ENCODE data around the gene TUBB4A.

Gene TUBB4A

DNA sequence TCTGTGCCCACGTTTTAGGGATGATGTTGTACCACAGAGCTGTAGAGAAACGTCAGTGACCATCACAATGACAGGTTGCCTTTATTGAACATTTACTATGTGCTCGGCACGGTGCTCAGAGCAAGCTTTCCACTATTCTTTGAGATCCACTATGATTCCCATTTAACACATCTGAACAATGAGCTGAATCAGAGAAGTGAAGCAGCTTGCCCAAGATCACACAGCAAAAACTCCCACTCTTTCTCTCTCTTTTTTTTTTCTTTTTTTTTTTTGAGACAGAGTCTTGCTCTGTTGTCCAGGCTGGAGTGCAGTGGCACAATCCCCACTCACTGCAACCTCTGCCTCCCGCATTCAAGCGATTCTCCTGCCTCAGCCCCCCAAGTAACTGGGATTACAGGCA lies 20.6 kb upstream of the TUBB4A start:
- no peak for DNase-seq (ENCODE audit: low spot score)
- H3K23ac ChIP-seq (ENCODE audit: low read depth, low read length, poor library complexity) = no peak overlapping the region
- no peaks in the 10 kb centered on the region for H3K9me3 ChIP-seq (replicated peaks in 1 of 2; ENCODE audit: control insufficient read depth in 2 of 2, insufficient read depth in 1 of 2, low read depth in 1 of 2, low read length in 2 of 2)
- H2BK120ac ChIP-seq (ENCODE audit: low read depth, low read length) = no peak overlapping the region
- WGBS, 2 donors (ENCODE audit: extremely low coverage in 2 of 2, insufficient read length in 2 of 2, insufficient replicate concordance in 1 of 2) = no CpG with 5 or more reads among the region's 6 CpGs
- peak overlapping the region; percentile 79 for H2AK5ac ChIP-seq (ENCODE audit: low read depth, low read length)
- no peak overlapping the region for H3K18ac ChIP-seq (ENCODE audit: low read length)
- H3K4ac ChIP-seq (ENCODE audit: low read length) = no peak overlapping the region
- no peaks in the 10 kb centered on the region for H3K79me1 ChIP-seq (ENCODE audit: low read depth, low read length)
- H3K27me3 ChIP-seq (ENCODE audit: control insufficient read depth in 3 of 3, insufficient read depth in 3 of 3, low read depth in 1 of 3, low read length in 3 of 3) = peaks cover 0 to 5% (median 0%) of the 10 kb centered on the region in 3 experiments
- H2BK5ac ChIP-seq (ENCODE audit: low read length) = peak overlapping the region; percentile 78
- H3K4me2 ChIP-seq (ENCODE audit: insufficient read depth, low read length, poor library complexity, severe bottlenecking) = no peak overlapping the region
- H3K27ac ChIP-seq (replicated peaks; ENCODE audit: low read length) = no peak overlapping the region
- H3K36me3 ChIP-seq (replicated peaks in 1 of 2; ENCODE audit: control insufficient read depth in 2 of 2, insufficient read depth in 2 of 2, low read length in 2 of 2) = no peaks in the 10 kb centered on the region
- no peak overlapping the region for H2BK12ac ChIP-seq (ENCODE audit: low read length)
- H2AFZ ChIP-seq (ENCODE audit: low read length) = no peak overlapping the region
- H3K9ac ChIP-seq (ENCODE audit: low read depth, low read length, poor library complexity) = no peak overlapping the region
- no peak overlapping the region for H3K4me3 ChIP-seq (ENCODE audit: low read length in 2 of 2)
- H3K14ac ChIP-seq (ENCODE audit: low read length) = no peak overlapping the region
- no peak overlapping the region for H4K91ac ChIP-seq (ENCODE audit: low read depth, low read length, poor library complexity)
- no peak overlapping the region for H2BK15ac ChIP-seq (ENCODE audit: low read length)
- H3K4me1 ChIP-seq (ENCODE audit: control insufficient read depth in 2 of 2, insufficient read depth in 1 of 2, low read depth in 1 of 2, low read length in 2 of 2) = no peaks in the 10 kb centered on the region
- H4K8ac ChIP-seq (ENCODE audit: low read depth, low read length) = no peak overlapping the region

GRCh38 chr19:6521718-6522646 lies 19.9 kb upstream of the TUBB4A start:
- no CpG with 5 or more reads among the region's 20 CpGs for WGBS, 2 donors (ENCODE audit: extremely low coverage in 2 of 2, insufficient read length in 2 of 2, insufficient replicate concordance in 1 of 2)
- Histone ChIP-seq H3K9me3 (replicated peaks in 1 of 2; ENCODE audit: control insufficient read depth in 2 of 2, insufficient read depth in 1 of 2, low read depth in 1 of 2, low read length in 2 of 2) (no peaks in the 10 kb centered on the region), H3K27ac (replicated peaks; ENCODE audit: low read length) (no peak overlapping the region), H3K18ac (ENCODE audit: low read length) (peak overlapping the region; percentile 70), H2AFZ (ENCODE audit: low read length) (no peak overlapping the region), H3K4me2 (ENCODE audit: insufficient read depth, low read length, poor library complexity, severe bottlenecking) (no peak overlapping the region), H4K91ac (ENCODE audit: low read depth, low read length, poor library complexity) (no peak overlapping the region), H3K4ac (ENCODE audit: low read length) (no peak overlapping the region), H3K4me1 (ENCODE audit: control insufficient read depth in 2 of 2, insufficient read depth in 1 of 2, low read depth in 1 of 2, low read length in 2 of 2) (peaks cover 0 to 4% of the 10 kb centered on the region in 2 donors), H2BK12ac (ENCODE audit: low read length) (no peak overlapping the region), H3K9ac (ENCODE audit: low read depth, low read length, poor library complexity) (no peak overlapping the region), H2BK120ac (ENCODE audit: low read depth, low read length) (no peak overlapping the region), H2AK5ac (ENCODE audit: low read depth, low read length) (peak overlapping the region; percentile 79), H3K36me3 (replicated peaks in 1 of 2; ENCODE audit: control insufficient read depth in 2 of 2, insufficient read depth in 2 of 2, low read length in 2 of 2) (no peaks in the 10 kb centered on the region), H4K8ac (ENCODE audit: low read depth, low read length) (no peak overlapping the region), H3K4me3 (ENCODE audit: low read length in 2 of 2) (peak overlapping the region in 1 of 2 donors; percentile 38), H3K14ac (ENCODE audit: low read length) (no peak overlapping the region), H2BK15ac (ENCODE audit: low read length) (no peak overlapping the region), H3K27me3 (ENCODE audit: control insufficient read depth in 3 of 3, insufficient read depth in 3 of 3, low read depth in 1 of 3, low read length in 3 of 3) (peaks cover 0 to 6% (median 0%) of the 10 kb centered on the region in 3 experiments), H2BK5ac (ENCODE audit: low read length) (peak overlapping the region; percentile 78), H3K79me1 (ENCODE audit: low read depth, low read length) (no peaks in the 10 kb centered on the region), H3K23ac (ENCODE audit: low read depth, low read length, poor library complexity) (peak overlapping the region; percentile 57)
- DNase-seq (ENCODE audit: low spot score) = no peak

DNA sequence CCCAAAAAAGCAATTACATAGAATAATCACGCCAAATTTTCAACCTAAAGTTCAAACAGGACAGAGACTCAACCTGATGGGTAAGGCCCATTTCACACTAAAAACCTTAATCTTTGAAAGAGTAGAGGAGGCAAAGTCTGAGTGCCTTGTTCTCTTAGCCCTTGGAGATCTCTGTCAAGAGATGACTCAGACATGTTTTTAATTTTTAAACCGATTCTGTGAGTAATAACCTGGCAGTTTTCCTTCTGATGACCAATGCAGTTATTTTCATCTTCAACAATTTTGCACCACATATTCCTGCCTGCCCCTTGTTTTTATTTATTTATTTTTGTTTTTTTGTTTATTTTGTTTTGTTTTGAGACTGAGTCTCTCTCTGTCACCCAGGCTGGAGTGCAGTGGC lies 17.2 kb upstream of the TUBB4A start:
- WGBS, 2 donors (ENCODE audit: extremely low coverage in 2 of 2, insufficient read length in 2 of 2, insufficient replicate concordance in 1 of 2) = no CpG with 5 or more reads among the region's 2 CpGs
- Histone ChIP-seq H3K4me1 (ENCODE audit: control insufficient read depth in 2 of 2, insufficient read depth in 1 of 2, low read depth in 1 of 2, low read length in 2 of 2) (peaks cover 0 to 5% of the 10 kb centered on the region in 2 donors), H3K18ac (ENCODE audit: low read length) (no peak overlapping the region), H2BK15ac (ENCODE audit: low read length) (no peak overlapping the region), H3K14ac (ENCODE audit: low read length) (no peak overlapping the region), H2BK5ac (ENCODE audit: low read length) (no peak overlapping the region), H4K8ac (ENCODE audit: low read depth, low read length) (no peak overlapping the region), H3K27ac (replicated peaks; ENCODE audit: low read length) (no peak overlapping the region), H3K79me1 (ENCODE audit: low read depth, low read length) (no peaks in the 10 kb centered on the region), H3K4ac (ENCODE audit: low read length) (no peak overlapping the region), H2AFZ (ENCODE audit: low read length) (no peak overlapping the region), H3K4me2 (ENCODE audit: insufficient read depth, low read length, poor library complexity, severe bottlenecking) (no peak overlapping the region), H2BK12ac (ENCODE audit: low read length) (no peak overlapping the region), H4K91ac (ENCODE audit: low read depth, low read length, poor library complexity) (no peak overlapping the region), H2BK120ac (ENCODE audit: low read depth, low read length) (no peak overlapping the region), H3K9me3 (replicated peaks in 1 of 2; ENCODE audit: control insufficient read depth in 2 of 2, insufficient read depth in 1 of 2, low read depth in 1 of 2, low read length in 2 of 2) (no peaks in the 10 kb centered on the region), H3K23ac (ENCODE audit: low read depth, low read length, poor library complexity) (no peak overlapping the region), H3K9ac (ENCODE audit: low read depth, low read length, poor library complexity) (no peak overlapping the region), H3K4me3 (ENCODE audit: low read length in 2 of 2) (no peak overlapping the region), H3K27me3 (ENCODE audit: control insufficient read depth in 3 of 3, insufficient read depth in 3 of 3, low read depth in 1 of 3, low read length in 3 of 3) (peaks cover 0 to 6% (median 0%) of the 10 kb centered on the region in 3 experiments), H2AK5ac (ENCODE audit: low read depth, low read length) (no peak overlapping the region), H3K36me3 (replicated peaks in 1 of 2; ENCODE audit: control insufficient read depth in 2 of 2, insufficient read depth in 2 of 2, low read length in 2 of 2) (no peaks in the 10 kb centered on the region)
- no peak for DNase-seq (ENCODE audit: low spot score)

GRCh38 chr19:6518145-6518911 lies 16.2 kb upstream of the TUBB4A start:
- Histone ChIP-seq H3K23ac (ENCODE audit: low read depth, low read length, poor library complexity) (no peak overlapping the region), H2AK5ac (ENCODE audit: low read depth, low read length) (peak overlapping the region; percentile 78), H3K27ac (replicated peaks; ENCODE audit: low read length) (no peak overlapping the region)

More at GRCh38 chr19:6518145-6518911, 16.2 kb upstream of the TUBB4A start:
- no peak overlapping the region for H3K9ac ChIP-seq (ENCODE audit: low read depth, low read length, poor library complexity)
- no peak overlapping the region for H2AFZ ChIP-seq (ENCODE audit: low read length)
- H4K91ac ChIP-seq (ENCODE audit: low read depth, low read length, poor library complexity) = no peak overlapping the region
- no peak overlapping the region for H3K18ac ChIP-seq (ENCODE audit: low read length)
- H4K8ac ChIP-seq (ENCODE audit: low read depth, low read length) = no peak overlapping the region
- H2BK5ac ChIP-seq (ENCODE audit: low read length) = no peak overlapping the region
- no peak overlapping the region for H3K4me2 ChIP-seq (ENCODE audit: insufficient read depth, low read length, poor library complexity, severe bottlenecking)
- no peaks in the 10 kb centered on the region for H3K9me3 ChIP-seq (replicated peaks in 1 of 2; ENCODE audit: control insufficient read depth in 2 of 2, insufficient read depth in 1 of 2, low read depth in 1 of 2, low read length in 2 of 2)
- peaks cover 0 to 5% of the 10 kb centered on the region in 2 donors for H3K4me1 ChIP-seq (ENCODE audit: control insufficient read depth in 2 of 2, insufficient read depth in 1 of 2, low read depth in 1 of 2, low read length in 2 of 2)
- peaks cover 0 to 6% (median 0%) of the 10 kb centered on the region in 3 experiments for H3K27me3 ChIP-seq (ENCODE audit: control insufficient read depth in 3 of 3, insufficient read depth in 3 of 3, low read depth in 1 of 3, low read length in 3 of 3)
- no peak overlapping the region for H2BK15ac ChIP-seq (ENCODE audit: low read length)
- no peak overlapping the region for H3K4me3 ChIP-seq (ENCODE audit: low read length in 2 of 2)
- H3K4ac ChIP-seq (ENCODE audit: low read length) = no peak overlapping the region
- no peaks in the 10 kb centered on the region for H3K36me3 ChIP-seq (replicated peaks in 1 of 2; ENCODE audit: control insufficient read depth in 2 of 2, insufficient read depth in 2 of 2, low read length in 2 of 2)
- no peak overlapping the region for H2BK120ac ChIP-seq (ENCODE audit: low read depth, low read length)
- H2BK12ac ChIP-seq (ENCODE audit: low read length) = no peak overlapping the region
- H3K14ac ChIP-seq (ENCODE audit: low read length) = no peak overlapping the region
- DNase-seq (ENCODE audit: low spot score) = no peak
- H3K79me1 ChIP-seq (ENCODE audit: low read depth, low read length) = no peaks in the 10 kb centered on the region
- WGBS, 2 donors (ENCODE audit: extremely low coverage in 2 of 2, insufficient read length in 2 of 2, insufficient replicate concordance in 1 of 2) = no CpG with 5 or more reads among the region's 14 CpGs
